Measurements from ENCODE around the gene RBM34. TPM values are rescaled to one million over a fixed set of nuclear protein-coding genes. Genes with fewer than 3 reads are reported as not detected.

The RBM34 gene
- total and polyA plus RNA-seq, 2 donors (not counting 1 experiment from before 2014, with no cell fraction given) = 30.3 to 64.1 TPM

DNA sequence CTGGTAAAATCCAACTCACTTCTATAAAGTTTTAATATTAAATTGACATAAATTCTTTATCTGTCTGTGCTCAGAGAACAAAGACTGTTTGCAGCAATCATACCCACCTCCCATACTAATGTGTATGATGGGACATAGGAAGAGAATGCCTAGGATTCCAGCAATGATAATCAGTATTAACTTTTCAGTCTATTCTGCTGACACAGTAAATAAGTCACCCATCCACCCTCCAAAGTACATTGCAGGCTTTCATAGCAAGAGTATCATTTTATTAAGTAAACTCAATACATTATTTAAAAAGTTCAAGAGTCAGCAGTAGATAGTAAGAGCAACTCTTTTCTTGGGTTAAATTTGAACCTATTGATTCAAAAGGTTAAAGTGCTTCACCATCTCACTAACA is 8.8 kb downstream of the RBM34 start:
- TF ChIP-seq, protein P1, sequence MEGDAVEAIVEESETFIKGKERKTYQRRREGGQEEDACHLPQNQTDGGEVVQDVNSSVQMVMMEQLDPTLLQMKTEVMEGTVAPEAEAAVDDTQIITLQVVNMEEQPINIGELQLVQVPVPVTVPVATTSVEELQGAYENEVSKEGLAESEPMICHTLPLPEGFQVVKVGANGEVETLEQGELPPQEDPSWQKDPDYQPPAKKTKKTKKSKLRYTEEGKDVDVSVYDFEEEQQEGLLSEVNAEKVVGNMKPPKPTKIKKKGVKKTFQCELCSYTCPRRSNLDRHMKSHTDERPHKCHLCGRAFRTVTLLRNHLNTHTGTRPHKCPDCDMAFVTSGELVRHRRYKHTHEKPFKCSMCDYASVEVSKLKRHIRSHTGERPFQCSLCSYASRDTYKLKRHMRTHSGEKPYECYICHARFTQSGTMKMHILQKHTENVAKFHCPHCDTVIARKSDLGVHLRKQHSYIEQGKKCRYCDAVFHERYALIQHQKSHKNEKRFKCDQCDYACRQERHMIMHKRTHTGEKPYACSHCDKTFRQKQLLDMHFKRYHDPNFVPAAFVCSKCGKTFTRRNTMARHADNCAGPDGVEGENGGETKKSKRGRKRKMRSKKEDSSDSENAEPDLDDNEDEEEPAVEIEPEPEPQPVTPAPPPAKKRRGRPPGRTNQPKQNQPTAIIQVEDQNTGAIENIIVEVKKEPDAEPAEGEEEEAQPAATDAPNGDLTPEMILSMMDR (conservative IDR thresholded peaks at IDR 0.05 in 1 of 2, IDR thresholded peaks at IDR 0.05 in 1 of 2; ENCODE audit: low read depth in 1 of 2, low read length in 2 of 2) = no peak
- no peak for TF ChIP-seq EZH2 (IDR thresholded peaks at IDR 0.05; ENCODE audit: low read length, missing control alignments)
- H3K36me3 ChIP-seq (ENCODE audit: control insufficient read depth, insufficient read depth, low read length) = peaks cover 10% of the 10 kb centered on the region
- H3K4me1 ChIP-seq (ENCODE audit: control insufficient read depth, extremely low read depth, insufficient read depth, low read length) = no peaks in the 10 kb centered on the region
- H3K27me3 ChIP-seq (ENCODE audit: control insufficient read depth, insufficient read depth, low read length) = no peaks in the 10 kb centered on the region
- H3K4me2 ChIP-seq (ENCODE audit: extremely low read depth, insufficient read depth, low read length) = no peak overlapping the region
- H3K27ac ChIP-seq (ENCODE audit: insufficient read depth, low read length) = no peak overlapping the region
- H4K20me1 ChIP-seq (ENCODE audit: control insufficient read depth, extremely low read depth, insufficient read depth, low read length) = no peaks in the 10 kb centered on the region
- peaks cover under 1% of the 10 kb centered on the region for H3K79me2 ChIP-seq (ENCODE audit: control insufficient read depth, insufficient read depth, low read length)
- no peak overlapping the region for H2AFZ ChIP-seq (ENCODE audit: low read length)
- H3K9me3 ChIP-seq (ENCODE audit: control insufficient read depth, insufficient read depth, low read depth, low read length) = no peaks in the 10 kb centered on the region
- H3K9ac ChIP-seq (ENCODE audit: insufficient read depth, low read length) = no peak overlapping the region
- H3K4me3 ChIP-seq (replicated peaks in 1 of 4; ENCODE audit: control extremely low read depth in 1 of 4, insufficient read depth in 1 of 4, low read depth in 3 of 4, low read length in 4 of 4) = no peak overlapping the region
- DNase-seq (ENCODE audit: low read depth in 2 of 2) = no peak

DNA sequence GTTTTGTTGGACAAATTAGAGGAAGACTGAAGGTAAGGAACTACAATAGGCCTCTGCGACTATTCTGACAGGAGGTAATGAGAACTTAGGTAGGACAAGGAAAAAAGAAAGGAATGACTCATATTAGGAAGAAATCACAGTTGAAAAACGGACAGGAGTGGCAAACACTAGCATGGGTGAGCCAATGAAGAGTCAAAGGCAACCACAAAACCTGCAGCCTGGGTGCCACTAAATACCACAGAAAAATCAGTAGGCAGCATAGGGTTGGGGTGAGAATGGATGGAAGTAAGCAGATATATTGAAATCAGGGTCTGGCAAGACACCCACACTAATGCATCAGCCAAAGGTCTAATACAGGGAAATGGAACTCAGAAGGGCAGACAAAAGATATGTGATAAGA is 10.0 kb downstream of the RBM34 start:
- no peak overlapping the region for H3K4me3 ChIP-seq (replicated peaks in 1 of 4; ENCODE audit: control extremely low read depth in 1 of 4, insufficient read depth in 1 of 4, low read depth in 3 of 4, low read length in 4 of 4)
- no peaks in the 10 kb centered on the region for H3K4me1 ChIP-seq (ENCODE audit: control insufficient read depth, extremely low read depth, insufficient read depth, low read length)
- no peak overlapping the region for H2AFZ ChIP-seq (ENCODE audit: low read length)
- no peaks in the 10 kb centered on the region for H3K27me3 ChIP-seq (ENCODE audit: control insufficient read depth, insufficient read depth, low read length)
- peaks cover 11% of the 10 kb centered on the region for H3K36me3 ChIP-seq (ENCODE audit: control insufficient read depth, insufficient read depth, low read length)
- no peaks in the 10 kb centered on the region for H3K9me3 ChIP-seq (ENCODE audit: control insufficient read depth, insufficient read depth, low read depth, low read length)
- no peak overlapping the region for H3K27ac ChIP-seq (ENCODE audit: insufficient read depth, low read length)
- TF ChIP-seq, protein P1 (conservative IDR thresholded peaks at IDR 0.05 in 1 of 2, IDR thresholded peaks at IDR 0.05 in 1 of 2; ENCODE audit: low read depth in 1 of 2, low read length in 2 of 2) = no peak
- no peak for TF ChIP-seq EZH2 (IDR thresholded peaks at IDR 0.05; ENCODE audit: low read length, missing control alignments)
- no peak overlapping the region for H3K9ac ChIP-seq (ENCODE audit: insufficient read depth, low read length)
- no peaks in the 10 kb centered on the region for H4K20me1 ChIP-seq (ENCODE audit: control insufficient read depth, extremely low read depth, insufficient read depth, low read length)
- DNase-seq (ENCODE audit: low read depth in 2 of 2) = no peak
- H3K79me2 ChIP-seq (ENCODE audit: control insufficient read depth, insufficient read depth, low read length) = no peaks in the 10 kb centered on the region
- no peak overlapping the region for H3K4me2 ChIP-seq (ENCODE audit: extremely low read depth, insufficient read depth, low read length)

DNA sequence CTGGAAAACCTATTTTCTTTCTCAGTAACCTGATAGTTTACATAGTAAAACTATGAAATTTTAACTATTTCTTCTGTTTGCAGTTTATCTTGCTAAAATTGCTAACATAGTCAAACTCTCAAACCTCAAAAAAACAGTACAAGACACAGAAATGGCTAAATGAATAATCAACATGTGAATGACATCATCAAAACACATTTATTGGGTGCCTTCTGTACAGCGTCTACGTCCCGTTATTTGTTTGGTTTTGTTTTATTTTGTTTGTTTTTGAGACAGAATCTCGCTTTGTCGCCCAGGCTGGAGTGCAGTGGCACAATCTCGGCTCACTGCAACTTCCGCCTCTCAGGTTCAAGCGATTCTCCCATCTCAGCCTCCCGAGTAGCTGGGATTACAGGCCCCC is 11.2 kb downstream of the RBM34 start:
- Histone ChIP-seq H3K4me2 (ENCODE audit: extremely low read depth, insufficient read depth, low read length) (no peak overlapping the region), H3K9ac (ENCODE audit: insufficient read depth, low read length) (no peak overlapping the region), H3K27me3 (ENCODE audit: control insufficient read depth, insufficient read depth, low read length) (no peaks in the 10 kb centered on the region), H3K4me3 (replicated peaks in 1 of 4; ENCODE audit: control extremely low read depth in 1 of 4, insufficient read depth in 1 of 4, low read depth in 3 of 4, low read length in 4 of 4) (no peak overlapping the region), H3K27ac (ENCODE audit: insufficient read depth, low read length) (no peak overlapping the region), H3K9me3 (ENCODE audit: control insufficient read depth, insufficient read depth, low read depth, low read length) (no peaks in the 10 kb centered on the region), H3K4me1 (ENCODE audit: control insufficient read depth, extremely low read depth, insufficient read depth, low read length) (no peaks in the 10 kb centered on the region), H3K36me3 (ENCODE audit: control insufficient read depth, insufficient read depth, low read length) (peaks cover 12% of the 10 kb centered on the region), H2AFZ (ENCODE audit: low read length) (no peak overlapping the region), H3K79me2 (ENCODE audit: control insufficient read depth, insufficient read depth, low read length) (no peaks in the 10 kb centered on the region), H4K20me1 (ENCODE audit: control insufficient read depth, extremely low read depth, insufficient read depth, low read length) (no peaks in the 10 kb centered on the region)
- TF ChIP-seq, protein P1 (conservative IDR thresholded peaks at IDR 0.05 in 1 of 2, IDR thresholded peaks at IDR 0.05 in 1 of 2; ENCODE audit: low read depth in 1 of 2, low read length in 2 of 2) = no peak
- no peak for TF ChIP-seq EZH2 (IDR thresholded peaks at IDR 0.05; ENCODE audit: low read length, missing control alignments)
- no peak for DNase-seq (ENCODE audit: low read depth in 2 of 2)
